ENCODE results near the gene RNF223. TPM values are rescaled to one million over a fixed set of nuclear protein-coding genes. Genes with fewer than 3 reads are reported as not detected.
A peak's percentile ranks its signal among the peaks of the same experiment; 100 is the strongest.

RNF223 gene
- total and polyA plus RNA-seq, 2 of the 8 experiments (the other 6 are each of a cell fraction or from before 2014, with no cell fraction given): not detected

- no peaks in the 10 kb centered on the region for H3K79me1 ChIP-seq (ENCODE audit: low read depth, low read length)
- no peak overlapping the region for H2AK5ac ChIP-seq (ENCODE audit: low read depth, low read length)
- no peak overlapping the region for H3K4me2 ChIP-seq (ENCODE audit: insufficient read depth in 1 of 2, low read depth in 2 of 2, low read length in 2 of 2)
- H3K4me1 ChIP-seq (replicated peaks in 1 of 4; ENCODE audit: control insufficient read depth in 3 of 4, insufficient read depth in 4 of 4, low read length in 3 of 4): no peaks in the 10 kb centered on the region
- H3K23me2 ChIP-seq (ENCODE audit: low read depth, low read length): no peaks in the 10 kb centered on the region
- ChIA-PET CTCF (ENCODE audit: partially characterized antibody) (interaction anchor here (0.6 to 1.0 kb wide), 3 partner anchors 110 to 217 kb away, joined by 3 to 4 read pairs (median 4); no protein-coding TSS in a partner anchor), POLR2A (ENCODE audit: partially characterized antibody) (interaction anchor here (0.7 kb wide), 1 partner anchor 133 kb away, joined by 4 read pairs; no protein-coding TSS in a partner anchor)
- no peak overlapping the region for H3K14ac ChIP-seq (ENCODE audit: insufficient read length)
- H2AFZ ChIP-seq (ENCODE audit: low read length): no peak overlapping the region
- peaks cover 11 to 21% of the 10 kb centered on the region in 2 experiments for H3K9me3 ChIP-seq (ENCODE audit: insufficient read depth in 2 of 2, low read depth in 1 of 2, low read length in 1 of 2)
- no peak overlapping the region for H4K5ac ChIP-seq (ENCODE audit: insufficient read length, low read depth, low read length)
- no peak overlapping the region for H3K56ac ChIP-seq (replicated peaks; ENCODE audit: insufficient read length, low read depth, low read length)
- DNase-seq (ENCODE audit: low read depth in 1 of 2, low spot score in 2 of 2) (no peak), FAIRE-seq (no peak)
- peaks cover 0 to 2% (median 0%) of the 10 kb centered on the region in 4 experiments; a peak in 1 of 7 replicates for H3K27me3 ChIP-seq (replicated peaks in 1 of 4; ENCODE audit: control insufficient read depth in 3 of 4, extremely low read depth in 1 of 4, insufficient read depth in 3 of 4, low read length in 3 of 4)
- no peaks in the 10 kb centered on the region for H3K79me2 ChIP-seq (ENCODE audit: control insufficient read depth in 1 of 2, insufficient read depth in 2 of 2, low read length in 2 of 2)
- H3K4ac ChIP-seq (replicated peaks; ENCODE audit: insufficient read length, low read depth, low read length): no peak overlapping the region
- H3K4me3 ChIP-seq (ENCODE audit: extremely low read depth in 1 of 4, insufficient read depth in 2 of 4, low read depth in 3 of 4, low read length in 4 of 4): no peak overlapping the region
- no peak overlapping the region for H2BK15ac ChIP-seq (ENCODE audit: low read length)
- H4K8ac ChIP-seq (ENCODE audit: extremely low read depth, insufficient read depth, low read length): no peak overlapping the region
- H3K36me3 ChIP-seq (ENCODE audit: control insufficient read depth in 2 of 4, insufficient read depth in 4 of 4, low read length in 3 of 4): no peaks in the 10 kb centered on the region
- TF ChIP-seq MAX (IDR thresholded peaks at IDR 0.05): no peak
- TF ChIP-seq, protein P1, sequence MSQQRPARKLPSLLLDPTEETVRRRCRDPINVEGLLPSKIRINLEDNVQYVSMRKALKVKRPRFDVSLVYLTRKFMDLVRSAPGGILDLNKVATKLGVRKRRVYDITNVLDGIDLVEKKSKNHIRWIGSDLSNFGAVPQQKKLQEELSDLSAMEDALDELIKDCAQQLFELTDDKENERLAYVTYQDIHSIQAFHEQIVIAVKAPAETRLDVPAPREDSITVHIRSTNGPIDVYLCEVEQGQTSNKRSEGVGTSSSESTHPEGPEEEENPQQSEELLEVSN (IDR thresholded peaks at IDR 0.05): 0 out of 2 replicates have a peak, but pooled peaks have one; percentile 10
- H3K9ac ChIP-seq (replicated peaks in 1 of 4; ENCODE audit: extremely low read depth in 1 of 4, low read depth in 3 of 4, low read length in 3 of 4): no peak overlapping the region
- H2BK5ac ChIP-seq (ENCODE audit: low read depth, low read length): no peak overlapping the region
- H4K20me1 ChIP-seq (replicated peaks in 1 of 2; ENCODE audit: control insufficient read depth in 1 of 2, insufficient read depth in 2 of 2, low read length in 2 of 2): no peaks in the 10 kb centered on the region
- WGBS, 2 experiments (ENCODE audit: extremely low coverage in 1 of 2, insufficient coverage in 1 of 2, insufficient read length in 1 of 2, insufficient replicate concordance in 2 of 2, low coverage in 1 of 2, low lambda C conversion rate in 2 of 2, missing lambda C conversion rate in 1 of 2): 88% methylated on average over 10 of the region's 10 CpGs; no CpG with 5 or more reads in 1 of the 2 experiments
- no peak overlapping the region for H2BK120ac ChIP-seq (replicated peaks; ENCODE audit: low read depth, low read length)
- H3K18ac ChIP-seq (ENCODE audit: extremely low read depth, low read length): no peak overlapping the region
- no peak overlapping the region for H2BK12ac ChIP-seq (ENCODE audit: low read depth, low read length)
- H4K91ac ChIP-seq (replicated peaks; ENCODE audit: insufficient read length, low read length): no peak overlapping the region
- no peak overlapping the region for H3K27ac ChIP-seq (ENCODE audit: low read depth, low read length)
- no peak overlapping the region for H3K23ac ChIP-seq (ENCODE audit: insufficient read length)
- no peak overlapping the region for H2BK20ac ChIP-seq (ENCODE audit: low read length)
Observed at GRCh38 chr1:1093610-1093943, 19.5 kb upstream of the RNF223 start.

Data from H1 (cell line).